HuH-7 (cell line): Measurements from ENCODE around the gene ADAM12.

ENCODE experiments used
- DNase-seq: peaks from one replicate; pipeline ENCODE4 v3.0.0; 2011; ENCODE audit warnings: low spot score

Gene ADAM12

DNA sequence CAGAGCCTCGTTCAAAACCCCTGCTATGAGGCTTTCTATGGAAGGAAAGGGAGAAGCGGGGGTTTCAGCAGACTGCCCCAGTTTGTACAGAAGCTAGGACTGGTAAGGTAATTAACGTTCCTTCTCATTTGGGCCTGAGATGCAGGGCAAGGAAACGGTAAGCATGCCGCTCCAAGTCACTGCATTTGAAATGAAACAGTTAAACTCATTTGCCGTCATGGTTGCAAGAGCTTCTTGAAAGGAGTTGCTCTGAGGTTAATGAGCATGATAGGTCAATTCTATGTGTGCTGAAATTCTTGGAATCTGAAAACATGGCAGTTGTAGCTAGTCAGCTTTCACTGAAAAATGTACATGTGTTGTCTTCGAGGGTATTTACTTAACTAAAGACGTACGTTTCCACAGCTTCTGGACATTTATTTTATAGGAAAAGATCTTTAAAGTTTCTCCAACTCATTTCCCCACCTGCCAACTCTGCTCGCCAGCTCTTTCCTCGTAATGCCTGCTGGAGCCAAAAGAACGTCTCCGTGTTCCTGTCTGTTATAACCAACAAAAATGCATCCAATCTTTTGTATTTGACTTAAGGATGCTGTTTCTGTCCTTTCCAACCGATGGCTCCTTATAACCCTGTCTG, 73.3 kb downstream of the ADAM12 start:
- no peak for DNase-seq

DNA sequence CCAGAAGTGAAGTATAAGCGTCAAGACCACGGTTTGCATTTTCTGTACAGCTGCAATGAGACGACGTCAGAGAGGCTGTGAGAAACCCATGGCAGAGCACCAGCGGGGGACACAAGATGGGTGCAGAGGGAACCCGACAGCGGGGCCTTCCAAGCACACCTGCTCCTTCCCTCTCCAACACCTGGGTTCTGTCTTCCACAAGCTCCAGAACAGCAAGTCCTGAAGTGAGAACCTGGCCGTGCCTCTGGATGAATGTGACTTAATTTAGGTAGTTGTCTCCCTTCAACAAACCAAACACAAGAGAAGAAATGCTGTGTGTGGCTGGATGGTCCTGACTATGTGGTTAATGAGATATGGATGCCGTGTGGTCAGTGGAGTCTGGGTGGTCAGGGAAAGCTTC, 76.1 kb downstream of the ADAM12 start:
- DNase-seq: no peak

DNA sequence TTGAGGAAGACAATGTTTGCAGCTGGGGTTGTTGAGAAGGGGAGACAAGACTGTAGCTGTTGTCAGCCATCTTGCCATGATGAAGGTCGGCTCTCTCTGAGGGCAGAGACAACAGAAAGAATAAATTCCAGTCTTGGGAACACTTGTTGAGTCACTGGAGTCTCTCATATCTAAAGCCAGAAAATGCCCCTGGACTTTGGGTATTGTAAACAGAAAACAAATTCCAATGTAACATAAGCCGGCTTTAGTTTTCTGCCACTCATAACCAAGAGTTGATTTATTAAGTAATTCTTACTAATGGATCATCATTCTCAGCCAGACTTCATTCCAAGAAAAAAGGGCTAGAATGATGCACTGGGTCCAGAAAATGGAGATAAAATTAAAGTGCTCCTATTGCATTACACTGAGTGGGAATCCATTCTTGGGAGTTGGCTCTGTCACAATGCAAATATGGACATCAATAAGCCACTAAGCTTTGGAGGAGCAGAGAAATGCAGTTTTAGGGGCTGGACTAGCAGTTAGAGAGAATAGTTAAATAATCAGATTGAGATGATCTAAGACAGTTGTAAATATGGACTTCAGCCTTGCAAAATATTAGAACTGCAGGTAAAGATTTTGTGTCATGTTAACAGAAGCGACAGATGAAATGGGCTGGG, 78.9 kb downstream of the ADAM12 start:
- DNase-seq: no peak

DNA sequence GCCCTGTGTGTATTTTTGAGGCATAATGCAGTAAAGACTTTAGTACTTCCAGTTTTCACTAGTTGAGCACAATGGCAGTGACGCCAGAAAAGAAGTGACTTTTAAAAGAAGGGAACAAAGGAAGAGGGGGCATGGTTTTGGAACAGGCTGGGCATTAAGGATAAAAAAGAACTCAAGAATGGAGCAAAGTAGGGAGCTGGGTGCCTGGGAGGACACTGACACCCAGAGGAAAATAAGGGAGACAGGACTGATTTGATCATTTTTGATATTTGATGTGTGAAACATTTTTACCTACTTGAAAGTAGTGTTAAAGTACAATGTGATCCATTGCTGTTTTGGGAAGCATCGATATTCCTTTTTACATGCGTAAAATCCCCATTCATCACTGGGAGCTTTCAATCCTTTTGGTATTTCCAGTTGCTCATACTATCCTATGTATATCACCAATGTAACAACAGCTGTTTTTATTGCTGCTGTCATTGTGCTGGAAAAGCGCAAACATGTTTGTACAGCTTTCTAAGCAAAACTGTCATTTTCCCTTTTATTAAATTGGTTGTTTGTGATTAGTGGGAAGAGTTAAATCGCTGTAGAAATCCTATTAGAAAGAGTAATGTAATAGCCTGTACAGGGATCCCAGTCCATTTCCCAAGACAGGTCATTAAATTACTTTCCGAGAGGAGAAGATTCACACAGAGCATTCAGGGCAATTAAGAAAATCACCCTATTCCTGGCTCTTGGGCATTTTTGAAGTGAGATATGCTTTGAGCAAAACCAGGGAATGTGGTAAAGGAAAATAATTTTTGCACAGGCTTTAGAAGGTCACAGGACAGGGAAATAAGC, 85.2 kb downstream of the ADAM12 start:
- DNase-seq: no peak

DNA sequence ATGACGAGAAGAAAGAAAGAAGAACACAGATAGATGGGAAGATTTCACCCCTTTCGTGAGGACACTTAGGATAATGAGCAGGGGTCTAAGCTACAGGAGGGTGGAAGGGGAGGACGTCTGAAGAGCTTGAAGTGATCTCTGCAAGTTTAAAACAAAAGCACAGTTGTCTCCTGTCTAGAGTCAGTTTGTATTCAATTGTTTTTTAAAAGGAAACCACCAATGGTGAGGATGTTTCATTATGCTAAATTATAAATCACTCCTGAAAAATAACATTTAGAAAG, 85.9 kb downstream of the ADAM12 start:
- no peak for DNase-seq

DNA sequence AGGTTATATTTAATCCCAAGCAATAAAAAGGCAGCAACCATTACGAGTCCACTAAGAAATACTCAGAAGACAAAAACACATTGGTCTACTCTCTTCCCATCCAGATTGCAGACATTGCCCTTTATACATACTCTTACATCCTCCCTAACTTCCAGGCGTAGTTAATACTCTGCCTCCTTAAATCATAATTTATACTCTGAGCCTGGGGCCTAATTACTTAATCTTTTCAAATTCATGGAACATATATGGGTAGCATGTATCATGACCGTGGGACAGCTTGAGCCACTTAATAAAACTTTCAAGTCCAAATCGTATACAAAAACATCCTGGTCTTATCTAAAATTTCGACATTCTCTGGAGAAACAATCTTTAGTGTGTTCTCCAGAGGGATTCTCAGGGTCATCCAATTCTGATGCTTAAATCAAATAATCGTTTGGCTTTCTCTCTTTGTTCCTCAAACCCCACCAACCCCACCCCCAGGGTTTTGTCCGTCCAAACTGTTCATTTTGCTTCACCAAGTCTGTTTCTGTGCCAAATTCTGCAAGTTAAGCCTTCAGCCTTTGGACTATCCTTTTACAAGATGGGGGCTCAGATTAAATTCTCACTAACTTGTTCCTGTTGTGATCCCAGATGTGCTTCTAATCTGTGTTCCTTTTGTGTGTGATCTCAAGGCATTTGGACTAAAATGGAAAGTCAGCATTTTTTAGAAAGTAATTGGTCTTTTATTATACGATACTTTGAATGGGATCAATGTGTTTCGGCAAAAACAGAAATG, 86.4 kb downstream of the ADAM12 start:
- DNase-seq: no peak

DNA sequence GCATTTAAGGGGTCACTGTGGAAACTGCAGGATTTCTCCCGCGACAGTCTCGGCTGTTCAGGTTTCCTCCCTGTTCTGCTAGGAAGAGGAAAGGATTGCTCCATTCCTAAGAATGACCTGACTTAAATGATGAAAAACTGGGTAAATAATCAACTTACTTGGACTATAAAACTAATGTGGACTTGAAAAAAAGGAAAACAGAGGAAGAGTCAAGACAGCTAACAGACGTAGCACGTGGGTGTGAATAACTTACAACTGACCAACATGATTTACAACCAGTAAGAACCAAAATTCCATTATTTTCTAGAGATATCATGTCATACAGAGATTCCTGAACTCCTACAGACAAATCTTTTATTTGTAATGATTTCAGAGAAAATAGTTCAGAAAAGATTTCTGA, 93.8 kb downstream of the ADAM12 start:
- no peak for DNase-seq

DNA sequence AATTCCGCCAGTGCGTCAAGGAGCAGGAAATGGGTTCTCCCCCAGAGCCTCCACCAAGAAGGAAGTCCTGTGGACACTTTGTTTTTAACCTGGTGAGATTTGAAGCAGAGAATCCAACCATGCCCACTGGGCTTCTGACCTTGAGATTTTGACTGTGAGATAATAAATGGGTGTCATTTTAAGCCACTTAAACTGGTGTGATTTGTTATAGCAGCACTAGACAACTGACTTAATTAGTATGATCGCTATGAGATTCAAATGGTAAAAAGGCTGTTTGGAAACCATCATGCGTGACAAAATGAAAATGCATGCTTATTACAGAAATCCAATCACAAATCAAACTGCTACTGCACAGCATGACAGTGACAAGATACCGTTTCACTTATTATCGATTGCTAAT, 98.0 kb downstream of the ADAM12 start:
- no peak for DNase-seq

DNA sequence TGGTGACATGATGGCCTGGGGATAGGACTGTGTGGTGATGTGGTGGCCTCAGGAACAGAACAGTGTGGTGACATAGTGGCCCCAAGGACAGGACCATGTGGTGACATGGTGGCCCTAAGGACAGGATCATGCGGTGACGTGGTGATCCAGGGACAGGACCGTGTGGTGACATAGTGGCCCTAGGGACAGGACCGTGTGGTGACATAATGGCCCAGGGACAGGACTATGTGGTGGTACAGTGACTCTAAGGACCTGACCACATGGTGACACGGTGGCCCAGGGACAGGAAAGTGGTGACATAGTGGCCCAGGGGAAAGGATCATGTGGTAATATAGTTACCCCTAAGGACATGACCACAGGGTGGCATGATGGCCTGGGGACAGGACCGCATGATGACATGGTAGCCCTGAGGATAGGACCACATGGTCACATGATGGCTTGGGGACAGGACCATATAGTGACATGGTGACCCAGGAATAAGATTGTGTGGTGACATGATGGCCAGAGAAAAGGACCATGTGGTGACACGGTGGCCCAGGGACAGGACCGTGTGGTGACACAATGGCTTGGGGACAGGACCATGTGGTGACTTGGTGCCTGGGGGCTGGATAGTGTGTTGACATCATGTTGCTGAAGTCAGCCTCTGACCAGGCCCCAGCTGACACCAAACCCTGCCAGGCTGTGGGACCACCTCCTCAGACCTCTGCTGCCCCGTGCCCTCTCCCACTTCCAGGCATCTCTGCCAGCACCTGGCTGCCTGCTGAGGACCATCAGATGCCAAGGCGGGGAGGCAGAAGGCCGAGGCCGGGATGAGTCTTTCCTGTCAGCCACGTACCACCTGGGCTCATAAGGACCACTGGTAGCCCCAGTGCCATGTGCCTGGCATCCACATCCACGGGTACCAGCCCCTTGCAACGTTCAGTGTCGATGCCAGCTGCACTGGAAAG, 99.5 kb downstream of the ADAM12 start:
- no peak for DNase-seq

DNA sequence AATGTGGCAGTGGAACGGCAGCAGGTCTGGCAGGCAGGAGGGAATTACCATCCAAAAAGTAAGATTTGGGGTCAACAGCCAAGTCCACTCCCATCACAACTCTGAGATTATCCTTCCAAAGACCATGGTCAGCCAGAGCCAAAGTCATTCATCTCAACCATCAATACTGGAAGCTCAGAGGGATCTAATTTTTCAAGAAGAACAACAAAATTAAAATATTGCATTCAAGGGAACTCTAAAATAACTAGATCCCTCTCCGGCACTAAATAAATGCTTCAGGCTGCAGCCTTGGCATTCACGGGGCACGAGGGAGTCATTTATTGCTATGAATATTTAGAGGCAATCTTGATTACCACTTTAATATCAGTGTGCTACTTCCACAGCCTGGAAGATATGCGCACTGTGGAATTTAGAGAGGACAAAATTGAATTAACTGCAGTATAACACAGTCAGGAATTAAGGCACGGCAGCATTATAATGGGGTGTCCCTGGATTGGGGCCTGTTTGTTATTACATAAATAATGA, 102.0 kb downstream of the ADAM12 start:
- no peak for DNase-seq

DNA sequence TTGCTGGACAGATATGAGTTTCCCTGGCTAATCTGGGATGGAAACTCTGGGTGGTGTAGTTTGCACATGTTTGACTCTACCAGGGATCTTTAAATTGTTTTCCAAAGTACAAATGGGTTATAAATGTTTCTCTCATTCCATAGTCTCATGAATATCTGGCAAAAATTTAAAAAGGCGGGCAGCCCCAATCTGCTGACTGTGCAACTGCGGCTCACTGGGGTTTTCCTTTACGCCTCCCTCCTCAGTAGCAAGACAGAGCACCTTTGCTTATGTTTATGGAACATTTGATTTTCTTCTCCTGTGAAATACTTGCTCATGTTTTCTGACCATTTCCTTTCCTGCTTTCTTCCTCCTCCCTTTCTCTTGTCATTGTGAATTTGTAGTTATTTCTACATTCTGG, 105.0 kb downstream of the ADAM12 start:
- DNase-seq: no peak

DNA sequence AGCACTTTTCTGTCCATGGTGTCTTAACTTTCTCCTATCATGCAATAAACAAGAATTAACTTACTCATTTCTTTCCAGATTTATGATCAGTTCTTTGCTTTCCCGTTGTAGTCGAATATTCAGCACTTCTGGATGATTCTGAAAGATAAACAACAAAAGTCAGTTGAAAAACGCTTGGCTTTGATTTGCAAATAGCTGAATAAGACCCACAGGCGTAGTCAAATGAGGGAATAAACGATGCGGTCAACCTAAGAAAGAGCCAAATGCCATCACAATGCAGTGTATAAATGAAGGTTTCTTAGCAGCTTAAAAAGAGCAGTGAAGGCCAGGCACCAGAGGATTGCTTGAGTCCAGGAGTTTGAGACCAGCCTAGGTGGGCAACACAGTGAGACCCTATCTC, 109.4 kb downstream of the ADAM12 start:
- DNase-seq: no peak

DNA sequence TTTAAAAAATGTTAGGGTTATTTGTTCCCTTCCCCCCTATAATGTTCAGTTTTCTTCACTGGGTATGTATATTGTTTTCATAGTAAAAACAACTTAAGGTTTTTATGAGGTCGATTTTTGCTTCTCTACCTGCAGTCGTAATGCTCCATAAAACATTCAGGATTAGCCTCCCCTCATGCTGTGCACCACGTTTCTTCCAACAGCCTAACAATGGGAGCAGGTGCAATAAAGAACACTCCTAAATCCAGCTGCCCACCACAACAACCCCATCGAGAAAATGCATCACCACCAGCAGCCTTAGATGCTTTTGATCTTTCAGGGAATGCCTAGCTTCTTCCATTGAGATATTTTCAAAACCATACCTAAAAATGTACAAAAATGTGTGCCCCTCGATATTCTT, 111.1 kb downstream of the ADAM12 start:
- no peak for DNase-seq

DNA sequence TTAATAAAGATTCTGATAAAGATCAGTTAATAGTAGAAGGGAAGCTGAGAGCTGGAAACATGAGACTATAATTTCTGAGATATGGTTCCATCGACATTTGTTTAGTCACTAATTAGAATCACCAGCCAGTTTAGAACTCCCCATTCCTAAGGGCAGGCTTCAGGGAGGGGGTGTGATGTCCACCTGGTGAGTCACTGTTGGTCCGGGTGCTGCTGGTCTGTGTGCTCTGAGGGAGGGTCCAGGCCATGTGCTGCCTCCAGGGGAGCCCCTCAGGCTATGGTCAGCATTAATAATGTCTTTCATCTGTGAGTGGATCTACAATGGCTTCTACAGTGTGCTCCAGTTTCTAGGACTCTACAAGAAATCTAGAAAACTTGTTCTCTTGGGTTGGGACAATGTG, 115.8 kb downstream of the ADAM12 start:
- no peak for DNase-seq

DNA sequence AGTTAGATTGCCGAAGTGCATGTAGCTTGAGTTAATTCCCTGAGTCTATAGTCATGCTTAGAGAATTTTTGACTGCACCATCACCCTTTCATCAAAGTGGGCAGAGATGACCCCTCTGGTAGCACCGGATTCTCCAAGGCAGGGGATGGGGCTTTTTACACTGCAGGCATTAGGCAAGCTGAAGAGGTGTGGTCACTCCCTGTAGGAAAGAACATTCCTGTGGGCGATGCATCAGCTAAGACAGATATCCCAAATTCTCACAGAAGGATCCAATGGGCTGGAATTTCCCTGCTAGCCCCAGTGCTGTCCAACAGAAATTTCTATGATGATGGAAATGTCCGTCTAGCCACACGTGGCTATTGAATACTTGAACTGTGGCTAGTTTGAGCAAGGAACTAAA, 118.2 kb downstream of the ADAM12 start:
- no peak for DNase-seq

DNA sequence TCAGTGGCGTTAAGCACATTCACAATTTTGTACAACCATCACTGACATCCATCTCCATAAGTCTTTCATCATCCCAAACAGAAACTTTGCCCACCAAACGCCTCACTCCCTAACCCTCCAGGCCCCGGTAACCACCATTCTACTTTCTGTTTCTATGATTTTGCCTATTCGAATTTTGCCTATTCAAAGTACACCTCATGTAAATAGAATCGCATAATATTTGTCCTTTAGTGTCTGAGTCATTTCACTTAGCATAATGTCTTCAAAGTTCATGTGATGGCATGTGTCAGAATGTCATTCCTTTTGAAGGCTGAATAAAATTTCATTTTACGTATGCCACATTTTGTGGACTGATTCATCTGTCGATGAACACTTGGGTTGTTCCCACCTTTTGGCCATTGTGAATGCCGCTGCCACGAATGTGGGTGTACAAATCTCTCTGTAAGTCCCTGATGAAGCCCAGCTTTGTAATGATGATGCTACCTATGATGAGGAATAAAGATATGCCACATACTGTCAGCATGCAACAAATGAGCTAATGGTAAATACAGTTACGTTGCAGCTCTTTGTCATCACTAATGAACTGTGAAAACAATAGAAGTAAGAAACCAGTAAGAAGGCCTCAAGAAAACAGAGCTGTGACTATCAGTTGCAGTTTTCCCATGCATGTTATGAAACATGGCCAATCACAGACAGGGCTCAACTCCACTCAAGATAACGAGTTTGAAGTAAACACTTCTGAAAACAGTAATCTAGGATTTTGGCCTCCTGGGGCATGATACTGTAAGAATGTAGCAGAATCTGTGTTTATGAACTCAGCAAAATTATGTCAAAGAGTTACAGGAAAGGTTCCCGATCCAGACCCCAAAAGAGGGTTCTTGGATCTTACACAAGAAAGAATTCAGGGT, 120.0 kb downstream of the ADAM12 start:
- DNase-seq: no peak

DNA sequence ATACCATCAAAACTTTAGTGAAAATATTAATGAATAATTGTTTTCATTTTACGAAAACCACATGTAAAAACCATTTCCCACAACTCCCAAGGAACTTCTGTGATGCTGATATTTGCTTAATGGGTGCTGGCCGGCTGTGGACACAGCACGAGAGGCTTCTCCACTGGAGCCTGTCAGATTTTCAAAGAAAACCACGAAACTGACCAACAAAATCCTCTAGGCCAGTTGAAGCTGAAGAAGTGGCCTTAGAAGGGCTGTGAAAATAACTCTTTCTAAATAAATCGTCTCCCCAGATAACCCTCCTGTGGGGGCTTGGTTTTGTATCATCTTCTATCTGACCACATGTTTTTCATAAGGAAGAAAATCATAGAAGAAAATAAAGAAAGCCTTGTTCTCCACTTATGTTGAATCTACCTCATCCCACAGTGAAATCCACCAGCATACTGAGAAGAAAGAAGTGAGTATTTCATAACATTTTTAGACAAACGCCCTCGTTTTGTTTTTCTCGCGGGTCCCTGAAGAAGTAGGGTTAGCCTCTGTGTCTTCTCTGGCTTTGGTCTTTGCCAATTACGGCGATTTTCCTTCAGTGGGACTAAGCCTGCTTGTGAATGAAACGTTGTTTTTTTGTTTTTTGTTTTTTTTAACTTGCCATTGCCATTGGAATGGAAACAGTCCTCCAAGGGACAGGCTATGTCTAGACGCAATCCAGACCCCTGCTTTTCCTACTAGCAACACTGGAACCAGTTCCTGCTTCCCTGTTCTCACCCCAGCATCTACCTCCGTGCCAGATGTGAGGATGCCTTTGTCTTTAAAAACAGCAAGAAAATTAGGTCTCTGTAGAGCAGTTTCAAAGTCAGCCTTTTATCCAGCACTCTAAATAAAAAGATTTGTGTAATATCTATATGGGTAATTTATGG, 123.9 kb downstream of the ADAM12 start:
- DNase-seq: no peak

DNA sequence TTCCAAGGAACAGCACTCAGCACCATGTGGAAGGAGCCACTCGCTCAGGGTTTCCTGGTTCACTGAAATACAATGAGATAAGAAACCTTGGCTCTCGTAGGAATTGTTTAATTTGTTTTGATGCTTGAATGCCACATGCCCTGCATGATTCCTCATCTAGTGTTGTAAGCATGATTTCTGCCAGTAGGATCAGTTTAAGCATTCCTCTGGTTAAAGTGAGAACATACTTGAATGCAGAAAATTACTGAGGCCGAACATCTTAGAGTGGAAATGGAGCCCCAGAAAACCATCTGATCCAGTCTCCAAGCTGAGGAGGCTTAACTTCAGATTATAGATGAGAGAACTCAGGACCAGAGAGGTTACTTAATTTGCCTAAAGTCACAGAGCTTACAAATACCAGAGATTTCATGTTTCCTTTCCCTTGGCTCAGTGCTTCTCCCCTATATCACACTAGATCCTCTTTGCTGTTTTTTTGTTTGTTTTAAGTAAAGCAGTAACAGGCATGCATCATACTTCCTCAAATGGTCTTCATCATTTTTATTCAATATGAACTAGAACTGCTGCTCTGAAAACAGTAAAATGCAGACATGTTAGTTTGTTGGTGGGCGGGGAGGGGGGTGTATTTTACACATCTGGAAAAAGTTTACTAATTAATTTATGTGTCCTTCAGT, 125.1 kb downstream of the ADAM12 start:
- DNase-seq: no peak
